Mammary epithelial cell (primary cell): ENCODE results near the gene KANK4.

Experiments
- EZH2 ChIP-seq: IDR thresholded peaks from 2 replicates; pipeline ENCODE4 v1.6.1; 2012; ENCODE audit warnings: low read length, inconsistent platforms, borderline replicate concordance
- TF ChIP-seq, protein P1 (sequence below), 2 donors: IDR thresholded peaks in 1 of 2; conservative IDR thresholded peaks in 1 of 2; 2 replicates each; pipeline ENCODE4 v1.5.1; 2011 to 2012; ENCODE audit warnings: inconsistent platforms in 2 of 2, low read length in 2 of 2, mild to moderate bottlenecking in 2 of 2, control low read depth in 1 of 2, low read depth in 1 of 2; ENCODE audit not compliant: insufficient read depth in 1 of 2; ENCODE audit errors: extremely low read depth in 1 of 2

DNA sequence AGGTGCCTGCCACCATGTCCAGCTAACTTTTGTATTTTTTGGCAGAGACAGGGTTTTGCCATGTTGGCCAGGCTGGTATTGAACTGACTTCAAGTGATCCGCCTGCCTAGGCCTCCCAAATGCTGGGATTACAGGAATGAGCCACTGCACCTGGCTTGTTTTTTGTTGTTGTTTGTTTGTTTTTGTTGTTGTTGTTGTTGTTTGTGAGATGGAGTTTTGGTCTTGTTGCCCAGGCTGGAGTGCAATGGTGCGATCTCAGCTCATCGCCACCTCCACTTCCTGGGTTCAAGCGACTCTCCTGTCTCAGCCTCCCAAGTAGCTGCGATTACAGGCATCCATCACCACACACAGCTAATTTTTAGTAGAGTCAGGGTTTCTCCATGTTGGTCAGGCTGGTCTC, 131.7 kb downstream of the KANK4 start:
- TF ChIP-seq, protein P1, sequence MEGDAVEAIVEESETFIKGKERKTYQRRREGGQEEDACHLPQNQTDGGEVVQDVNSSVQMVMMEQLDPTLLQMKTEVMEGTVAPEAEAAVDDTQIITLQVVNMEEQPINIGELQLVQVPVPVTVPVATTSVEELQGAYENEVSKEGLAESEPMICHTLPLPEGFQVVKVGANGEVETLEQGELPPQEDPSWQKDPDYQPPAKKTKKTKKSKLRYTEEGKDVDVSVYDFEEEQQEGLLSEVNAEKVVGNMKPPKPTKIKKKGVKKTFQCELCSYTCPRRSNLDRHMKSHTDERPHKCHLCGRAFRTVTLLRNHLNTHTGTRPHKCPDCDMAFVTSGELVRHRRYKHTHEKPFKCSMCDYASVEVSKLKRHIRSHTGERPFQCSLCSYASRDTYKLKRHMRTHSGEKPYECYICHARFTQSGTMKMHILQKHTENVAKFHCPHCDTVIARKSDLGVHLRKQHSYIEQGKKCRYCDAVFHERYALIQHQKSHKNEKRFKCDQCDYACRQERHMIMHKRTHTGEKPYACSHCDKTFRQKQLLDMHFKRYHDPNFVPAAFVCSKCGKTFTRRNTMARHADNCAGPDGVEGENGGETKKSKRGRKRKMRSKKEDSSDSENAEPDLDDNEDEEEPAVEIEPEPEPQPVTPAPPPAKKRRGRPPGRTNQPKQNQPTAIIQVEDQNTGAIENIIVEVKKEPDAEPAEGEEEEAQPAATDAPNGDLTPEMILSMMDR (conservative IDR thresholded peaks at IDR 0.05 in 1 of 2, IDR thresholded peaks at IDR 0.05 in 1 of 2; ENCODE audit: extremely low read depth in 1 of 2, insufficient read depth in 1 of 2, low read depth in 1 of 2, low read length in 2 of 2): no peak
- no peak for TF ChIP-seq EZH2
